GM18907 (cell line): ENCODE results near the gene SH3BP2.

Experiments used
- ATAC-seq: cut with Tn5 transposase; IDR thresholded peaks from one replicate; pipeline ENCODE4 v1.9.1; 2021; ENCODE audit warnings: mild to moderate bottlenecking, moderate library complexity; ENCODE audit not compliant: unreplicated experiment

Gene SH3BP2

DNA sequence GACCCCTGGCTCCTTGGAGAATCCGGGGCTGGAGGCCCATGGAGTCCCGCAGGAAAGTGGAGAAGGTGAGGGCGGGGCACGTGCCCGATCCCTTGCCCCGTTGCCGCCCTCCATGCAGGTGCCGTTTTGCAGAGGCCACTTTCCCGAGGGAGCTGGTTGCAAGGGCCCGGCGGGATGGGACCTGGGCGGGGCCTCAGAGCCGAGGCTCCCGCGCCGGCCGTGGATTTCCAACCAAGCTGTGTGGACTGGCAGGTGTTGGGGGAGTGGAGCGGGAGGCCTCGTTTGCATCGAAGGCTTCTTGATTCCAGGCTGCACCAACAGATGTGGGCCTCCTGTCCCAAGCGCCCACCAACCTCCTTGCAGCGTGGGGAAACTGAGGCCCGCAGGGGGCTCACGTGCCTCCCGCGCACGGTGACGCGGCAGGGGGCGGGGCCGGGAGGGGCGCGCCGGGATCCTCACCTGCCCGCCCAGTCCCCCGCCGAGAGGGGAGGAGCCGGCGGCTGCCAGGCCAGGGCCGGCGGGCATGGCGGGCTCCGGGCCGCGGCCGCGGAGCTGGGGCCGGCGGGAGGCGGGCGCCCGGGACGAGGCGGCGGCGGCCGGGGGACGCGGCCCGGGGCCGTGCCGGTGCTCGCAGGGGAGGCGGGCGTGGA is 24.9 kb downstream of the SH3BP2 start:
- ATAC-seq, result no peak

DNA sequence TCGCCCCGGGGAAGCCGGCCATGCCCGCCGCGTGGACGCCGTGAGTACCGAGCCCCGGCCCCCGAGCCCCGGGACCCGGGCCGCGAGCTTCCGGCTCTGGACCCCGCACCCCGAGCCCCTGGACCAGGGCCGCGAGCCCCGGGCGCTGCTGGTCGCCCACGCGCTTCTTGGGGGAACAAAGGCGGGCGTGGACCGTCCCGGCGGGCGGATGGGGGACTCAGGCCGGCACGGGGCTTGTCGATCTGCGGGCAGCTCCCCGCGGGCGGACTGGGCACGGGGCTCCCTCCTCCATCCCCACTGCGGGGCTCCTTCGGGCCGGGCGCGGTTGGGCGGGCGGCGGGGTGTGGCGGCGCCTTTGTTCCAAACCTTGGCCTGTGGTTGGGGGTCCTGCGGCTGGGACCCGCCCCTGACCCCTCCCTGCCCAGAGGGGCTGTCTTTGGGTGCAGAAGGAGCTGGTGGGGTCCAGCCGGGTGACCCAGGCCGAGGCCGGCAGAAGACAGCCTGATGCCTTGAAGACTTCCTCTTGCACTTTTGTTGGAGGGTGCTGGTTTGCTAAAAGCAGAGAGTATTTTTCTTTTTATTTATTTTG is 25.6 kb downstream of the SH3BP2 start:
- ATAC-seq, result no peak

DNA sequence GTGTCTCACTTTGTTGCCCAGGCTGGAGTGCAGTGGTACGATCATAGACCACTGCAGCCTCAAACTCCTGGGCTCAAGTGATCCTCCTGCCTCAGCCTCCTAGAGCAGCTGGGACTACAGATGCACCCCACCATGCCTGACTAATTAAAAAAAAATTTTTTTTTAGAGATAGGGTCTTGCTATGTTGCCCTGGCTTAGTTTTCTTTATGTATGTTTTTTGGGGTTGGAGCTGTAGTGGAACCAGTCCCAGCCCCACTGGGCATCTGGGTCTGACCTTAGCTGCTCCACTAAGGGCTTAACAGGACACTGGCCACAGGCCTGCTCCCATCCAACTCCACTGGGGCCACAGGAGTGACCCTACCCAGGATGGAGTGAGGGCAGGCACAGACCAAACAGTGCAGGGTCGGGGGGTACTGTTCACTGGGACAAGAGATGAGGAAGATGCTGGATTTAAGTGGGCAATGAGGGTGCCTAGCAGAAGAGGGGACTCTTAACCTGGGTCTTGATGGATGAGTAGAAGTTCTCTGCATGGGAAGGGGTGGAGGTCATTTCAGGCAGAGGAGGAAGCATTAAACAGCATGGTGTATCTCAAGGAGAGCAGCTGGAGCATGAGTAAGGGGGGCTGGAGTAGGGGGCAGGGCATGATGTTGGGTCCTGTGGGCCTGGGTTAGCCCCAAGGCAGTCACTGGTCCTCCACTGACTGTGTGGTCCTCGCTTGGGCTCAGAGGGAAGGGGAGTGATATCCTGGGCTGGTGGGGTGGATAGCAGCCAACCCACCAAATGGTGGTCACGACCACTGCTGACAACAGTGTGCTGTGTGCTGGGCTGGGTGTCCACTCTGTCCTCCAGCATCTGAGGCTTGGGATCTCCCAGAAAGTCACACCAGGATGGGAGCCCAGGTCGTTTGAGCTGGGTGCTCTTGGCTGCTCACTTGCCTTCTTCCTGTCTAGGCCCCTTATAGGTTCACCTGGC is 26.6 kb downstream of the SH3BP2 start:
- no peak for ATAC-seq

DNA sequence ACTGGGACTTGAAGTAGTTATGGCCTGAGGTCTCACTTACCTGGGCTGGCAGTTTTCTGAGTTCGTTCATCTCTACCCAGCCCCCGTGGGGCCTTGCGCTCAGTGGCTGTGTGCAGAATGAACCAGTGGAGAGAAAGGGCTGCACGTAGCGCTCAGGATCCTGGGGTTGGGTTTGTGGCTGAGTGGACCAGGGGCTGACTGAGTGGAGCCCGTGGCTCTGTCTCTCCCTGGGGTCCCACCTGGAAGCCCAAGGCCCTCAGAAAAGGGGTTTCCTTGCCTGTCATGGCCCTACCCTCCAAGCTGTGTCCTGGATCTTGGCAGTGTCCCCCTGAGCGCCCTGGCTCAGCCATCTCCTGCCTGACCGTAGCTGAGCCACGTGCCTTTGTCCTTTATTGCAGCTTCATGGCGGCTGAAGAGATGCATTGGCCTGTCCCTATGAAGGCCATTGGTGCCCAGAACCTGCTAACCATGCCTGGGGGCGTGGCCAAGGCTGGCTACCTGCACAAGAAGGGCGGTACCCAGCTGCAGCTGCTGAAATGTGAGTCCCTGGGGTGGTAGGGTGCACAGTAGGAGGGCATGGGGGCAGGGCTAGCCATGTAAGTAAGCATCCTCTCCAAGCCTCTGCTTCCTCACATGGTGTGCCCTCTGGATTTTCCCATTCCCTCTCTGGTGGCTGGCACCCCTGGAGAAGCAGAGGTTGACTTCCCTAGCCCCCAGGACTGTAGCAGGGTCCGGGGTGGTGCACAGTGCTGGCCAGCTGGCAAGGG is 27.5 kb downstream of the SH3BP2 start:
- no peak for ATAC-seq

DNA sequence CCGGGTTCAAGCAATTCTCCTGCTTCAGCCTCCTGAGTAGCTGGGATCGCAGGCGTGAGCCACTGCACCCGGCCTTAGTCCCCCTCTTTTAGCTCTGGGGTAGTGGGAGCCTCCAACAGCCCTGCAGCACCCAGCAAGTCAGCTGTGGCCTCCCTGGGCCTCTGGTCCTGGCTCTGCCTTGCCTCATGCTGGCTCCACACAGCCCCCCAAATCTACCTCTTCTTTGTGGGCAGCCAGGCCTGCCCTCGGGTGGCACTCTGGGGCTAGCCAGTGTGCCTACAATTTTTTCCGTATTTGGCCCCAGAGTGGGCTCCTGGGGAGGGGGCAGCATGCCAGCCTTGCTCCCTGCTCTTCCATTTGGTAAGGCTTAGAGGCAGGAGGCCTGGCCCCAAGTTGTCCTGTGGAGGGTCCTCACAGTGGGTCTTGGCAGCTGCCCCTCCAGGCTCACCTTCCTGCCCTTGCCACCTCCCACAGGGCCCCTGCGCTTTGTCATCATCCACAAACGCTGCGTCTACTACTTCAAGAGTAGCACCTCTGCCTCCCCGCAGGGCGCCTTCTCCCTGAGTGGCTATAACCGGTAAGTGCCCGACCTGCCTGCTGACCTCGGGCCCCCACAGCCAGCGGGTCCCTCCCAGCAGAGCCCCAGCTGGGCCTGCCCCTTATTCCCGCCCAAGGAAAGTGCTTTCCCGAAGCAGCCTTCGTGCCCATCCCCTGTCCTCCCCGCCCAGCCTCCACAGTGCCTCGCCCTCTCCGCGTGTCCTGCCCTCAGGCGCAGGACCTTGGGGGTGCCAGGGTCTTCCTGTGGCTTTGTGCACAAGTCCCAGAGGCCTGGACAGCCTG is 29.8 kb downstream of the SH3BP2 start:
- no peak for ATAC-seq

DNA sequence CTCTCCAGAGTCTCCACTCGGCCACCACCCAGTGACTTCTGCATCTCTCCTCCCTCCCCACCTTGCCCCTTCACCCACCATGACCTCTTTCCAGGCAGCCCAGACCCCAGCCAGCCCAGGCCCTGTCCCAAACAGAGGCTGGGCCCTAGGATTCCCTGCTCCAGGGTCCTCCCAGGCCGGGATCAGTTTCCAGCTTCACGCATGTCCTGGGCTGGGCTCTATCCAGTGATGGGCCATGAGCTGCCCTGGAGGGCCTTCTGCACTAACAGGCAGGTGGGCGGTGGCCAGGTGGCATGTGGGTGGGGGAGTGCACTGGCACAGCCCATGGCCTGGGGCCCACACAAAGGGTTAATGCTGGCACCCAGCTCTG is 30.4 kb downstream of the SH3BP2 start:
- ATAC-seq, result no peak

DNA sequence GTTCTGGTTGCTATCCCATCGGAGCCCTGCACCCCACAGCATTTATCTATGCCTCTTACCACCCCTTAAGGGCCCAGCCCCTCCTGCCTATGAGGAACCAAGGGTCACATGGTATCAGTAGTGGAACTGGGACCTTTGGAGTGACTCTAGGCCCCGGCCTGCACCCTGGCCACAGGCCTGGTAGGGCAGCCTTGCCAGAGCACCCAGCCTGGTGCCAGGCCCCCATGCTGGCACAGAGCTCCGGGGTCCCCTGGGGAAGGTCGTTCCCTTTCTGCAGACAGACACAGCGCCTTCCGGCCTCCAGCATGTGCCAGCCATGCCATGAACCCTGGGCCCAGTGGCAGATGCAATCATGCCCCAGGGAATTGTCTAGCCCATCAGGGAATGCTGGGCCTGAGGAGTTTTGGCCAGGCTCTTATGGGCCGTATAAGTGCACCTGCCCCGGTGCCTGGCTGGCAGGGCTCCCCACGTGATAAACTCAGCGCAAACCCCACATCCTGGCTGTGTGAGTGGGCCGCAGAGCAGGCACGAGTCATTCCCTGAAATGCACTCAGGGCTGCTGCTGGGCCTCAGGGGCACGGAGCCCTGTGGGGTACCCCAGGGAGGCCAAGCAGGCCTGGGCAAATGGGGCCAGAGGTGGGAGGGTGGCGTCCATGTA is 30.9 kb downstream of the SH3BP2 start:
- ATAC-seq, result no peak

DNA sequence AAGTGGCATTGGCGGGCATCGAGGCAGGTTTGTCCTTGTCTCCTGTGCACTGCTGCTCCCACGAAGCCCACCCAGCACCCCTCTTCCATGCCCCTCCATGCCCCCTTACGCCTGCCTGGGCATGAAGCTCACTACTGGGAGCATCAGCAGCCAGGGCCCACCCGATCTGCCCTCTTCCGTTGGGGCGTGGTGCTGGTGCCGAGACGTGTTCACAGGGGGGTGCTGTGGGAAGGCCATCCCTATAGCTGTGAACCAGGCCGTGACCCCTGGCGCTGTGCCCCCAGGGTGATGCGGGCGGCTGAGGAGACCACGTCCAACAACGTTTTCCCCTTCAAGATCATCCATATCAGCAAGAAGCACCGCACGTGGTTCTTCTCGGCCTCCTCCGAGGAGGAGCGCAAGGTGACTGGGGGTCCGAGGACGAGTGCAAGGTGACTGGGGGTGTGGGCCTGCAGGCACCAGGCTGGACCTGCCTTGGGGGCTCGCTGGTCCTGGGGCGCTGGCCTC is 31.5 kb downstream of the SH3BP2 start:
- ATAC-seq, result no peak

DNA sequence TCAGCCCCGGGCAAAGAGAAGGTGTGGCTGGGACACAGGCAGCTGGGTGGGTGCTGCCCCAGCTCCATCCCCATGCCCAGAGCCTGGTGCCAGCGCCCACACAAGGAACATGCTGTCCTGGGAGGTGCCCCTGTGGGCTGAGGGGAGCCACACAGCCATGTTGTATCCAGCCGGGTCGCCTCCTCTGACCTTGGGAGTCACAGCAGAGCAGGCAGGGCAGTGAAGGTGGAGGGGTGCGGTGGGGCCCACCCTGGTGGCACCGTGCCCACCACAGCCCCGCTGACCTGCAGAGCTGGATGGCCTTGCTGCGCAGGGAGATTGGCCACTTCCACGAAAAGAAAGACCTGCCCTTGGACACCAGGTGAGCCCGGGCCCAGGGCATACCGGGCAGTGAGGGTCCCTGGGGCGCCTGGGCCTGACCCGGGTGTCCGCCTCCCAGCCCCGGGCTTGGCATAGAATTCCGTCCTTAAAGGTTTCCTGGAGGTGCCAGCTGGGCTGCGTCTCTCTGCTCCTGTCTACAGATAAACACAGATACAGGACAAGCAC is 32.0 kb downstream of the SH3BP2 start:
- no peak for ATAC-seq

DNA sequence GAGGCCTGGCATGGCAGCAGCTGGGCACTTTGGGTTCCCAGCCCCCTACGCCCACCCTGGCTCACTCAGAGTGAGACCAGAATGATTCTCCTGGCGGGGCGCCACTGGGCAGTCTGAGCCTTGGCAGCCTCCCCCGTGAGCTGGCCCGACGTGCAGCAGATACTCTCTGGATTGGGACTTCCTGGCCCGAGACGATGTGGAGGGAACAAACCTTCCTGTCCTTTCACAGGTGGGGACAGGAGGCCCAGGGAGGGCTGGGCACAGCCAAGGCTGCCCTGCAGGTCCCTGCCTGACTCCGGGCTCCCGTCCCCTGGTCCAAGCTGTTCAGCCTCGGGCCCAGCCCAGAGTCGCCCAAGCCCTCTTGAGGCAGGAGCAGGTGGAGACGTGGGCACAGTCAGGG is 32.9 kb downstream of the SH3BP2 start:
- ATAC-seq, result no peak

DNA sequence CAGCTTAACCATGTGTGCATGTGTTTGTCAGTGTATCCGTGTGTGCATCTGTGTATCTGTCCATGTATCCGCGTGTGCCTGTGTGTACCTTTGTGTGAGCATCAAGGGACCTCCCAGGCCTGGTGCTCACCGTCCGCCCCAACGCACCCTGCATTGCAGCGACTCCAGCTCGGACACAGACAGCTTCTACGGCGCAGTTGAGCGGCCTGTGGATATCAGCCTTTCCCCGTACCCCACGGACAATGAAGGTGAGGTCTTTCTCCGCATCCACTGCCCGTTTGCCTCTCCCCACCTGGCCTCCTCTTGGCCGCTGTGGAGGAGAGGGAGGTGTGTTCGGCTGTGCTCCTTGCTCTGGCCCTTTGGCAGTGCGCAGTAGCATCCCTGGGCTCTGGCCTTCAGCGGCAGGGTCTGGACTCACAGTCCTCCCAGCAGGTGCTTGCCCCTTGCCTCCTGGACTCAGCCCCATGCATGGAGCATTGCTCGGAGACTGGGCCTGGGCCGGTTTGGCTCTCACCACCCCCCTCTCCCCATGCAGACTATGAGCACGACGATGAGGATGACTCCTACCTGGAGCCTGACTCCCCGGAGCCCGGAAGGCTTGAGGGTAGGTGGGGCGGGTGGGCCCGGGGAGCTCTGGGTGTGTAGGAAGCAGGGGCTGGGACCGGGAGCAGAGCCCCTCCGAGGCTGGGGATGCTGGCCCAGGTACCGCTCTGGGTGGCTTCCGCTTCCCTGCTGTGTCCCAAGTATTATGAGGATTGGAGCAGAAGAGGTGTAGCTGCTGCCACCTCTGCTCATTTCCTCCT is 34.4 kb downstream of the SH3BP2 start:
- no peak for ATAC-seq

DNA sequence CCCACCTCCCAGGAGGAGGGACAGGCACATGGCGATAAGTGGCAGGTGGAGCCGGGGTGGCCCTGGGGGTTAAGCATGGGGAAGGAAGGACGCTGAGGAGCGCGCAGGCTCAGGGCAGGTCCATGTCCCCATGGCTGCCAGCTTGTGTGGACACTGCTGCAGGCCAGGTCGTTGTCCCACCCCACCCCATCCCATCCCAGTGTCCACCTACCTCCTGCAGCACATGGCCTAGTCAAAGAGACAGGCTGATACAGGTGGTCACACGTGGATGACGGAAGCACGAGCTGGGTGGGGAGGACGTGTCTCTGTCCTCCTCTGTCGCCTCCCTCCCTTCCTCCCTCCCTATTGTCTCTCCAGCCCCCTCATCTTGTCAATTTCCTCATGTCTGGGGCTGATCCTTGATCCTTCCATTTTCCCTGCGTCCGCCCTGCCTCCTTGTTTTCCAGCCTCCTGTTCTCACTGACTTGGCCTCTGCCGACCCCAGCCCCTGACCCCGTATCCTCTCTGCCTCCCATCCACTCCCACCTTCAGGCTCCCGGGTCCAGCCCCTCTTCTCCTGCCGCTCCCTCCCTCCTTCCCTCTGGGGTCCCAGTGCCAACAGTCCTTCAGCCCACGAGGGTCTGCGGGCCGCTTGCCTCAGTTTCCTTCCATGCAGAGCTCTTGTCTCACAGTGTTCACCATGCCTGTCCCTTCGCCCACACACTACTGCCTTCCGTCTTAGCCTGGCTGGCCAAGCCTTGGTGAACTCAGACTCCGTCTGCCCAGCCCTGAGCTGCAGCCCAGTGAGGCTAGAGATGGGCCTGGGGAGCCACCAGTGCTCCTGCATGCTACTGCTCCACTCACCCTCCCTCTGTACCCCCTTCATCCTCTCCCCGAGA is 35.2 kb downstream of the SH3BP2 start:
- no peak for ATAC-seq

DNA sequence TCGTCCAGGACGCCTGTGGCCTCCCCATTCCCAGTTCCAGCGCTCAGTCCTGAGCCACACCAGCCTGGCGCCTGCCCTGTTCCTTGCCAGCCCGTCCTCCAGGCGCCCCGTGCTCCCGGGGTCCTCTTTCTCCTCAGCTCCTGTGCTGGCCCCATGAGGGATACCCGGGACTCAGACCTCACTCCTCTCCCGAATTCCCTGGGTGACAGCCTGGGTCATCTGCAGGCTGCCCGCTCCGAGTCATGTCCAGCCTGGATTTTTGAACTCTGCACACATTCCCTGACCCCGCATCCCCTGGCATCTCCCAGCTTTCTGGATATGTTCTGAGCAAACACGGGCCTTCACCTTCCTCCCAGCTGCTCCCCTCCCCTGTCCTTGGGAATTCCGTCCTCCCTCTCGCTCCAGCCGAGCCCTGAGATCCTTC is 35.9 kb downstream of the SH3BP2 start:
- ATAC-seq, result no peak

DNA sequence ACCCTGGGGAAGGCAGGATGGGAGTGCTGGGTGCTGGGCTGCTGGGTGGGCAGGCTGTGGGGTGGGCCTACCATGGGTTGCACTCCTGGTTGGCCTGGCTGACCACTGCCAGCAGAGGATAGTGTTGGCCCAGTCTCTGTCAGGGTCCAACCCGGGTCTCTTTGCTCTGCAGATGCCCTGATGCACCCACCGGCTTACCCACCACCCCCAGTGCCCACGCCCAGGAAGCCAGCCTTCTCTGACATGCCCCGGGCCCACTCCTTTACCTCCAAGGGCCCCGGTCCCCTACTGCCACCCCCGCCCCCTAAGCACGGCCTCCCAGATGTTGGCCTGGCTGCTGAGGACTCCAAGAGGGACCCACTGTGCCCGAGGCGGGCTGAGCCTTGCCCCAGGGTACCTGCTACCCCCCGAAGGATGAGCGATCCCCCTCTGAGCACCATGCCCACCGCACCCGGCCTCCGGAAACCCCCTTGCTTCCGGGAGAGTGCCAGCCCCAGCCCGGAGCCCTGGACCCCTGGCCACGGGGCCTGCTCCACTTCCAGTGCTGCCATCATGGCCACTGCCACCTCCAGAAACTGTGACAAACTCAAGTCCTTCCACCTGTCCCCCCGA is 36.5 kb downstream of the SH3BP2 start:
- ATAC-seq, result no peak

DNA sequence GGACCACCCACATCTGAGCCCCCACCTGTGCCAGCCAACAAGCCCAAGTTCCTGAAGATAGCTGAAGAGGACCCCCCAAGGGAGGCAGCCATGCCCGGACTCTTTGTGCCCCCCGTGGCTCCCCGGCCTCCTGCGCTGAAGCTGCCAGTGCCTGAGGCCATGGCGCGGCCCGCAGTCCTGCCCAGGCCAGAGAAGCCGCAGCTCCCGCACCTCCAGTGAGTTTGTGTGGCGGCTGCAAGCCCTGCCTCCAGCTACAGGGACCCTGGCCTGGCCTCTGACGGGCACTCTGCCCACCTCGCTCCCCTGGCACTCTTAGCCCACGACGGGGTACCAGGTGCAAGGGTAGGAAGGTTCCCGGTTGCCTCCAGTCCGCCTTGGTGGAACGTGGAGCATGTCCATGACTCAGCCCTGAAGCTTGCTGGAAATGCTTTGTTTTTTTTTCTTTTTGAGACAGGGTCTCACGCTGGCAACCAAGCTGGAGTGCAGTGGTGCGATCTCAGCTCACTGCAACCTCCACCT is 37.1 kb downstream of the SH3BP2 start:
- no peak for ATAC-seq

DNA sequence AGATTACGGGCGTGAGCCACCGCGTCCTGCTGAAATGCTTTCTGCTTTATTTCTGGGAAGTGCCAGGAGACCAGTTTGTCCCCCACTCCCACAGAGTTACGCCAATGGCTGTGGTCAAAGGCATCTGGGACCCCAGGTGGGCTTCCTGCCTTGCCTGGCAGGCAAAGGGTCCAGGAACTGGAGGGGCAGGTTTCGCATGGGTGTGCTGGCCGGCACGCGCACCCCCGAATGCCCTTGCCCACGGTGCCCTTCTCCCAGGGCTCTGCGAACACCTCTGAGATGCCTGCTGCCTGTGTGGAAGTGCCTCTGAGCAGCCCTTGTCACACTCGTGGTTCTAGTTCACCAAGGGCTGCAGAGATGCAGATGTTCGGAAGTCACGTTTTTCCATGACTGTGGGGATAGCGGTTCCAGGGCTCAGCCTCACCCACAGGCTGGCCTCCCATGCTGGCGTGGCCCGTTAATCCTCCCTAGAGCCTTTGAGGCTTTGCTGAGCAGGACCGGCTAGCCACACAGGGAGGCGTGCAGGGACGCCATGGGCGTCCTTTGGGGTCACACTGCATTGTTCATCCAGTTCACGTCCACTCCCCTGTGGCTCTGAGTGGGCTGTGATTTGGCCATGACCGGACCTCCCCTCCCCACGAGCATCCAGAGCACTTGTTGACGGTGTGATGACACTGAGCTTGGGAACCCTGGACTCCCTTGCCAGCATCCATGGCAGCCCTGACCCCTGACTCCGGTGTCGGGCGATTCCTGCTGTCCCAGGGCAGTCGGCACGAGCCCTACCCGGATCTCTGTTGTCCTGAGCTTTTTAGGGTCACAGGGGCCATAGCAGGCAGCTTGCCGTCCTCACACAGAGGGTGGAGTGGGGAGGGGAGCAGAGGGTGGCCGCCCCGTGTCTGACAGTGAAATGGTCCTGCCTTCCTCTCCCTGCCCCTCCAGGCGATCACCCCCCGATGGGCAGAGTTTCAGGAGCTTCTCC is 38.0 kb downstream of the SH3BP2 start:
- no peak for ATAC-seq
